GM19043 (cell line): Measurements from ENCODE around the gene MUC6.

ENCODE experiments used
- ATAC-seq: cut with Tn5 transposase; IDR thresholded peaks from one replicate; pipeline ENCODE4 v1.9.1; 2021; ENCODE audit warnings: low read depth; ENCODE audit not compliant: unreplicated experiment

Gene MUC6

DNA sequence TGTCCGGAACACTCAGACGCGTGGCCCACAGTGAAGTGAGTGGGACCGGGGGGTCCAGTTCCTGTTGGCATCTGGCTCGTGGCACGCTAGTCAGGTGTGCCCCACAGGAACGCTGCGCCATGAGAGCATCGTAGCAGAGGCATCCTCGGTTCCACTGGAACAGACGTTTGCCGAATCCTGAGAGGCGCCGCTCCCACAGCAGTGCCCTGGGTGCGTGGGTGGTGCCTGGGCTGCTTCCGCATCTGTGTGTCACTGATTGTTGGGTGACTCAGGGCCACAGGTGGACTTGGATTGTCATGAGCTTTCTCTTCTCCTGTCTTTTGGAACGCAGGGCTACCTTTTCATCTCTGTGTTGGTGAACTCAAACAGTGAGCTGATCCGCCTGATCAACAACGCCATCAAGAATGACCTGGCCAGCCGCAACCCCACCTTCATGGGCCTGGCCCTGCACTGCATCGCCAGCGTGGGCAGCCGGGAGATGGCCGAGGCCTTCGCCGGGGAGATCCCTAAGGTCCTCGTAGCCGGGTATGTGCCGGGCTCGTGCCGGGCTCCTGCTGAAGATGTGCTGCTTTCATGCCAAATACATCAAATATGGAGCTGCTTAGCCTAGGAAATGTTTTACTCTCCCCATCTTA lies 64.7 kb downstream of the MUC6 start:
- no peak for ATAC-seq

GRCh38 chr11:971092-971690 lies 65.3 kb downstream of the MUC6 start:
- ATAC-seq, result no peak

DNA sequence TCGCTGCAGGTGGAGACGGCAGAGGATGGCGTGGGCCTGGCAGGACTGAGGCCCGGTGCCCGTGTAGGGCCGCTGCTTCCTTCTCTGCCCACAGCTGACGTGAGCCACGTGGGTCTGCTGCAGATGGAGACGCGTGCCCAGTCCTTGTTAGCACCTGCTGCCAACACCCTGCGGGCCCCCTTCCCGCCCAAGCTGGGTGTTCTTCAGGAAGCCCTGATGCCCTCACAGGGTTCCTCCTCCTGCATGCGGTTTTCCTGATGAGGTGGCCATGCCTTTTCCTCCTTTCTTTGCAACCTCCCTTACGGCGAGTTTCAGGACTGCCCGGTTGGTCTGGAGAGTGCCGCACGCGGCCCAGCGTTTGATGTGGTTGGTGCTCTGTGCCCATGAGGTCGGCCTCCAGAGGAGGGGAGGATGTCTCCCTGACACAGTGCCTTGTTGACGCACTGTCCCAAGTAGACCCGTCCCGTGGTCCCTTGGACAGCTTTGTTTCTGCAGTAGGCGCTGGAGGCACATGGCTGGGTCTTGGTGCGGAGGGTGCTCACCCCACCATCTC lies 66.1 kb downstream of the MUC6 start:
- ATAC-seq, result no peak

- ATAC-seq, result no peak
Observed at GRCh38 chr11:969651-970205, 66.8 kb downstream of the MUC6 start.

- no peak for ATAC-seq
Observed at GRCh38 chr11:968822-969221, 67.7 kb downstream of the MUC6 start.

- ATAC-seq, result no peak
Observed at GRCh38 chr11:967995-968751, 68.3 kb downstream of the MUC6 start.

GRCh38 chr11:965206-965775 lies 71.2 kb downstream of the MUC6 start:
- ATAC-seq, result no peak

DNA sequence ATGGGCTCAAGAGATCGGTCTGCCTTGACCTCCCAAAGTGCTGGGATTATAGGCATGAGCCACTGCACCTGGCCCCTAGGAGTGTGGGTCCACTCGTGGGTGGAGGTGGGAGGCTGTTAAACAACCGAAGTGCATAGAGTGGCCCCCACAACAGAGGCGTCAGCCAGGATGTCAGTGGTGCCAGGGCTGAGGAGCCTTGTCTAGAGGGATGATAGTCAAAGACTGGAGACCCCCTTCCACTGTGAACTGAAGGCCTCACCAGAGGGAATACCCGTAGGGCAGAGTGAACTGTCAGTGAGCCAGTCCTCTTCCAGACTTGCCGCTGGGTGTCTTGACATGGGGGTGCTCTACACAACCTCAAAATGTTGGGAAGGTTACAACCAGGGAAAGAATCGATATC lies 72.7 kb downstream of the MUC6 start:
- ATAC-seq, result no peak
